Frontal cortex (tissue), 4 donors: ENCODE measurements around the gene ROR2. TPM values are rescaled to one million over a fixed set of nuclear protein-coding genes. Genes with fewer than 3 reads are reported as not detected.
A peak's percentile ranks its signal among the peaks of the same experiment; 100 is the strongest.

ENCODE experiments used
- DNase-seq, 2 donors: peaks; one replicate each; pipeline ENCODE4 v3.0.0; 2012; ENCODE audit warnings: low spot score in 2 of 2
- FAIRE-seq: peaks from 2 replicates; lab custom pipeline; 2012; peaks lifted over from hg19 to GRCh38; lab: Jason Lieb, UNC
- total RNA-seq: library from RNA; depleted of rRNA; stranded (reverse); fragments of >200 nt; gene quantifications from one replicate; pipeline ENCODE4 v1.2.3, GENCODE V29; 2014
- donor health status: control.
- donor health status: control.
- donor health status: control.

ROR2 gene
- total RNA-seq, 1 donor from 2014 or later: 0.82 TPM

DNA sequence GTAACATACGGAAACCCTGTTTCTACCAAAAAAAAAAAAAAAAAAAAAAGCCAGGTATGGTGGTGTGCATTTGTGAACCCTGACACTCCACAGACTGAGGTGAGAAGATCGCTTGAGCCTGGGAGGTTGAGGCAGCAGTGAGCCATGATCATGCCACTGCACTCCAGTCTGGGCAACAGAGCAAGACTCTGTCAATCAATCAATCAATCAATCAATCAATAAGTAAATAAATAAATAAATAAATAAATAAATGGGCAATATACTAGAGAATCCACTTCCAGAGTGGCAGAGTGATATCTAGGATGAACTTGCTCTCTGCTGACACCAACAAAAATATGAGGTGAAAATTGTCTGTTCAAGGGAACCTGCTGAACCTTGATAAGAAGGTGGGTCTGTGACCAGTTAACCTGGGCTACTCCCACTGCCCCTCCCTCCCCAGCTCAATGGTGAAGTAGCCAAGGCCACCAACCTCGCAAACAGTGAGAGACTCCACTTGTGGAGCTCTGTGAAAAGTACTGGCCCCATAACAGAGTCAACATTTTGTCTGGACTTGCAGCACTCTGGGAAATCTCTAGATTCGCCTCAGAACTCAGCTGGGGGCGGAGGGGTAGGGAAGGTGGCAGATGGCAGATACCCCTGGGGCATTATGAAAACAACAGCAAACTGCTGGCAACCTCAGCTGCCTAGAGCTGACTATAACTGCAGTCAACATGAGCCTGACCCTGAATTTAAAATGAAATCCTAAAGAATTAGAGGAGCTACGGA, 163.7 kb downstream of the ROR2 start:
- FAIRE-seq (no peak), DNase-seq (no peak)

DNA sequence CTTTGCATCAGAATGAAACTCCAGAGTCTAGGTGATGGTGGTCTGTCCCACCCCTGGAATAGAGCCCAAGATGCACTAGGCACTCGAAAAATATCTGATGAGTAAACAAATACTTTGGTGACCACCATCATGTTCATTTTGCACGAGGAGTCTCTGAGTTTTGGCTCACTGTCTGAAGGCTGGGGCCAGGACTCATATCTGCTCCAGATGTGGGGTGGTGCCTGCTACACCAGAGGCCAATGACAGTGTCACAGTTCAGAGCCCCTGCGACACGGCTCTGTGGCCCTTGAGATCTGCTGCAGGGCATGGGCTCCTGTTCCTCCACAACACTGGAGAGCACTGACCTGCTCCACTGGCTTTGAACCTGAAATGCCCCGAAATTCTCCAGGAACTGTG, 164.6 kb downstream of the ROR2 start:
- DNase-seq (no peak), FAIRE-seq (no peak)

DNA sequence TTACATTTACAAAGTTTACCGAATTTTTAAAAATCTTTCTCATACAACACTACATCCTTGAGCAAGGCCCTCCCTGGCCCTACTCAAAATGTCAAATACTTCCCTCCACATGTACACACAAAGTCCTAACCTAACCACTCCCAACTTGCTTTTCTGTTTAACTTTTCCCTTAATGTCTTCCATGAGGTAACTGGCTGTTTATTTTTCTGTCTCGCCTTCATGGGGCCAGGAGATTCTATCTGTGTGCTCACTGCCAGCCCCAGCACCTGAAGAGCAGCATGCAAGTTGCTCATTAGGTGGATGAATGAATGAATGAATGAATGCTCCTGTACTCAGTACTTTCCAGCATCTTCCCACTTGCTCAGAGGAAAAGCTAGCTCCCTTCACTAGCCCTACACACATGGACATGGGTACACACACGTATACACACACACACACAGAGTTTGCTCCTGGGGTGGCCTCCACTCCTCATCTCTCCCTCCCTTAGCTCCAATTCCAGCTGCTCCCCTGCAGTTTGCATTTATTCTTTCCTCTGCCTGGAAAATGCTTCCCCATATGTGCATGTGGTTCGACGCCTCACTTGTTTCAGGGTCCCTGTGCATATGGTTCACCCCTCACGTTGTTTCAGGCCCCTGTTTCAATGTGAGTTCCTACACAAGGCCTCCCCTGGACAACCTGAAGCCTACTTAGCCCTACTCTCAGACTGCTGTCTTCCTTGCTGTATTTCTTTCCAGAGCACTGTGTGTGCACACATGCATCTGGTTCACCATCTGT, 165.2 kb downstream of the ROR2 start:
- no peak for FAIRE-seq
- DNase-seq: no peak

DNA sequence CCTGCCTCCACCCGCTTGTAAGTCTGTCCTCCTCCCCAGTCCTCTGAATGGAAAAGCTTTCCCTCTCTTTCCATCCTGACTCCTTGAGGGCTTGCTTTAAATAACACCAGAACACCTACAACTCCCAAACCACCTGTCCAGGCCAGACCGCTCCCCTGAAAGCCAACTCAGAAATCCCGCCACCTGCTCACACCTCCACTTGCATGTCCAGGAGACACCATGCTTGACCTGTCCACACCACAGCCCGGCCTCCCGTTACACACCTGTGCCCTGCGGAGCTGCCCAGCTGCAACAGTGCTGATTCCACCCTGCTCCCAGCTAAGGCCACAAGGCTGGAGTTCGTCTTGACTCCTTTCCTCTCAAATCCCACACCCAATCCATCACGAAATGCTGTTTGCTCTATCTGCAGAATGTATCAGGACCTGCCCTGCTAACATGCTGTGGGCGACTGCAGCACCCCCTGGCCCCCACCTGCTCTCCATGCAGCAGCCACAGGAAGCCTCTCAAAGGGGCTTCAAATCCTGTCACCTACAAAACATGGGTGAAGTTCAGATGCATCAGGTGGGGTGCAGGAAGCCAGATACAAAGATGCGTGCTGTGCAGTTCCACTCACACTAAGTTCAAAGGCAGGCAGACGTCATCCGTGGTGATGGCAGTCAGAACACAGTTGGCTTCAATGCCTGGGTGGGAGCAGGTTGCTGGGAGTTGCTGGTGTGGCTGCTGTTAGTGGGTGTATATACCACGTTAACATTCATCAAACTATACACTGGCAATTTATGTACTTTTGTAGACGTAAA, 166.0 kb downstream of the ROR2 start:
- no peak for DNase-seq
- no peak for FAIRE-seq

DNA sequence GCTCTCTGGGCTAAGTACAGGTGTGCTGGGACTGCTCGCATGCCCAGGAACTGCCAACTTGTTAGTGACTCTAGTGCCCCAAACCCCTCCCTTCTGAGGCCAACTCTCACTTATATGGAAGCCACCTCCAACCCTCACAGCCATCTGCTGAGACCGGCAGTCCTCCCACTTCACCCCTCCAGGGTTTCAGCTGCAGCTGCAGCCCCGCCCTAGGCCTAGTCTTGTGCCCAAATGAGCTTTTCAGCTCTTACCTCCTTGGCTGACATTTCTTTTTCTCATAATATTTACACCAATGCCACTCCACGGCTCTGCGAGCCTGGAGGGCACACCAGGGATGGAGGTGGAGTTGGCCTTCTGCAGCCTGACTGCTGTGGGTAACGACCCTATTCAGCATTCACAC, 166.6 kb downstream of the ROR2 start:
- FAIRE-seq: no peak
- no peak for DNase-seq

DNA sequence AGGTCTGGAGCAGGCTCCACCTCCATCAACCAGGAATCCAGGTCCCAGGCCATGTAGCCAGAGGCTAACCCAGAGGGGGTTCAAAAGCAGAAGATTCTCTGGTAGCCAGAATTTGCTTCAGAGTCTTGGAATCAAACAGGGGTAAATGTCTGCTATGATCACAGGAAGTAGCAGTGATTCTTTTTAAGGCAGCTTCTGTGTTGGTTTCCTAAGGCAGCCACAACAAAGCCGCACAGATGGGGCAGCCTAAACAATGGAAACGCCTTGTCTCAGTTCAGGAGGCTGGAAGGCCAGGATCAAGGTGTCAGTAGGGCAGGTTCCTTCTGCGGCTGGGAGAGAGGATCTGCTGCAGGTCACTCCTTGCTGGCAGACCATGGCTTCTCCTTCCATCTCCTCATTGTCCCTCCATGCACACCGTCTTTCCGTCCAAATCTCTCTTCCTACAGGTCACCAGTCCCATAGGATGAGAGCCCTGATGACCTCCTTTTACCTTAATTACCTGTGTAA, 167.3 kb downstream of the ROR2 start:
- no peak for DNase-seq
- FAIRE-seq: no peak

DNA sequence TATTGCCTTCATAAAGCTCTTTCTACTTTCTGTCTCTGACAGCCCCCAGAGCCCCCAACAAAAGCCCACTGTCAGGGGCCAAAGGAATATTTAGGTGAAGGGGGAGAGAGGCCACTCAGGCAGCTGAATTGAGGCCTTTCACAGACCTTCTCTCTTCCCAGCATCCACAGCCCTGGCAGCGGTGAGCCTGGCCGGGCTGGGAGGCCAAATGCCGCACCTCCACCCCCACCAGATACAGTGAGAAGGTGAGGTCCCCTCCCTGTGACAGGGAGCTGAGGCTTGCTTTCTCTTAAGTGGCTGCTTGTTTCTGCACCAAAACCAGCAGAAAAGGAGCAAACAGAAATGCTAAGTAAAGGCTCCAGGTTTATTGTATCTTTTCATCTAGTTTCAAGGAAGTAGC, 168.1 kb downstream of the ROR2 start:
- no peak for FAIRE-seq

DNA sequence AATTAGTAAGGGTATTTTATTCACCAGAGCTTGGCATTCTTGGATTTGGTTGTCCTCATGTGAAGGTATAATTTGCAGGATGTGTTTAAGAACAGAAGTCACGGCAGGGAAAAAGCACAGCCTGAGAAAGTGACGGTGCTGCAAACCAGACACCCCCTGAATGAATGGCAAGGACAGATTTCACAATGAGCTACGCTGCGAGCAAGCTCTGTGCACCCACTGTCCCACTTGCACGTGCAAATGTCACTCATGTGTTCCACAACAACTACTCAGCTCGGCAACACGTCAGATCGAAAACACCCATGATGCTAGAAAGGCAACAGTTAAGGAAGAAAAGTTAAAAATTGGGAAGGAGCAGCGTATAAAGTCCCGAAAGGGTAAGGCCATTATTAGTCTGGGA, 168.9 kb downstream of the ROR2 start:
- no peak for DNase-seq
- no peak for FAIRE-seq

More for the DNA sequence above, 168.1 kb downstream of the ROR2 start:
- no peak for DNase-seq

DNA sequence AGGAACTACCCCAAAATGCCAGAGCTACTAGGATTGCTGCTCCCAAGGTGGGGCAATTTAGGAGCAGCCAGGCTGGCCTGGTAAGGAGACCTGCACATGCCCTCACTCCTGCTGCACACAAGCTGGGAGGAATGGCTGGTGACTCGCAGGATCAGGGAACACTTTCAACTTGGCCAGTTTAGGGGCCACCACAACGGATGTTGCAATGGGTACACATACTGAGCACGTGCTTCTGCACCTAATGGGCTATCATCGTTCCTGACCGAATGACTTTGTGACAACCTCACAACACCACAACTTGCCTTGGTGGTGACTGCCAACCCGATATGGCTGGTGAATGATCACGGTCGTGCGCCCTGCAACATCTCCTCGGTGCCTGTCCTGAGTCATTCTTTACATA, 172.0 kb downstream of the ROR2 start:
- DNase-seq (no peak), FAIRE-seq (no peak)

DNA sequence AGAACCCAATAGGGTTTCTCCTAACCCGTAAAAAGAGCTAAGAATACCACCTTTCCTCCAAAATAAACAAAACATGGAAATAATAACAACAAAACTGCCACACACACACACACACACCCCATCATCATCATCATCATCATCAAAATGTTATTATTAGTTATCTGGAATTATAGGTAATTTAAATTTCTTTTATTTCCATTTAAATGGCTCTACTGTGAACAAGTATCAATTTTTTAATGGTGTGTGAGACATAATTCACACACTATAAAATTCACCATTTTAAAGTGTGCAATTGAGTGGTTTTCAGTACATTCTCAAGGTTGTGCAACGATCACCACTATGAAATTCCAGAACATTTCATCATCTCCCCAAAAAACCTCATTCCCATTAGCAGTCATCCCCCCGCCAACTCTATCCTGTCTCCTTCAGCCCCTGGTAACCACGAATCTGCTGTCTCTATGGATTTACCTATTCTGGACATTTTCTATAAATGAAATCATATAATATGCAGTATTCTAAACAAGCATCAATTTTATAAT, 172.7 kb downstream of the ROR2 start:
- DNase-seq (no peak), FAIRE-seq (no peak)

DNA sequence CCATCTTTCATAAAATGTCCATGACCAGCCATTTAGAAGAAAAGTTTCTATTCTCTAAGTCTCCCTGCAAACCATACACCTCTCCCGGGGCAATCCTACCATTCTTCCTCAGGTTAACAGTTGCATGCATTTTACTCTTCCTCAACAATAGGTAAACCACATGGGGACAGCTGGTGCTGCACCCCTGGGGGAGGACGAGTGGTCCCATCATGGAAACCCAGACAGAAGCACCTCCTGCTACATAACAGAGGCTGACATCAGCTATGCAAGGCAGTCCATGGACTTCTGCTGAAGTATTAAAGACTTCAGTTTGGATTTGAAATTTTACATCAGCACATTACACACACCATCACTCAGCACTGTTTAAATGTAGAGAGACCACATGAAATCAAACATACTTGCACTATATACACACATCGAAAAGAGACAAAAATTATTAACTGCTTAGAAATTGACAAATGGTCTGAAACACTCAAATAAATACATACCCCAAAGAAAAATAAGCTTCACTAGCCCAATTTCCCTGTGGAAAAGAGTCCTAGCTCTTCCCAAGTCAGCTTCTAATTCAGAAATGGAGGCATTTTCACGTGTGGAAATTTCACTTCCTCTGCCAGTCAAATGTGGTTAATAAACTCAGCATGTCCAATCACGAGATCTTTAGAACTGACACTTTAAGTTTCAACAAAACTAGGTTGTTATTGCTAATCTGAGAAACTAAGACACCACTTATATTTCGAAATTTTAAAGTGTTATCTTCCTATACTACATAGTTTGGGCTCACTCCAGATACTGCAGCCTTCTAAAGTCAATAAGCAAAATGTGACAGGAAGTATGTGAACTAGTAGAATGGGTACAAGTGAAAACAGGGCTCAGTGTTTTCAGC, 173.4 kb downstream of the ROR2 start:
- DNase-seq (no peak), FAIRE-seq (no peak)

DNA sequence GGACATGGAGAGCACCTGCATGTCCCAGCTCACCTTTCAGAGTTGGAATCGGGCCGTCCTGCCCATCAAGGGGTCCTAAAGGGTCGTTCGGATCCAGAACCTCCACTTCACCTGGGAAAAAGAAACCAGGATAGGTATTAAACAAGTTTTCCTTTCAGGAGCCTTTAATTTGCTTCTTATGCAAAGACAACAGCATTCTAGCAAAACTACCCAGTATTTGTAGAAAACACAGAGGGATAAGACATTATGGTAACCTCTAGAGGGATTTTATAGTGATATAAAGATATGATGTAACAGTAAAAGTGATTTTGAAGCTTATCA, 174.4 kb downstream of the ROR2 start:
- DNase-seq (no peak), FAIRE-seq (no peak)

DNA sequence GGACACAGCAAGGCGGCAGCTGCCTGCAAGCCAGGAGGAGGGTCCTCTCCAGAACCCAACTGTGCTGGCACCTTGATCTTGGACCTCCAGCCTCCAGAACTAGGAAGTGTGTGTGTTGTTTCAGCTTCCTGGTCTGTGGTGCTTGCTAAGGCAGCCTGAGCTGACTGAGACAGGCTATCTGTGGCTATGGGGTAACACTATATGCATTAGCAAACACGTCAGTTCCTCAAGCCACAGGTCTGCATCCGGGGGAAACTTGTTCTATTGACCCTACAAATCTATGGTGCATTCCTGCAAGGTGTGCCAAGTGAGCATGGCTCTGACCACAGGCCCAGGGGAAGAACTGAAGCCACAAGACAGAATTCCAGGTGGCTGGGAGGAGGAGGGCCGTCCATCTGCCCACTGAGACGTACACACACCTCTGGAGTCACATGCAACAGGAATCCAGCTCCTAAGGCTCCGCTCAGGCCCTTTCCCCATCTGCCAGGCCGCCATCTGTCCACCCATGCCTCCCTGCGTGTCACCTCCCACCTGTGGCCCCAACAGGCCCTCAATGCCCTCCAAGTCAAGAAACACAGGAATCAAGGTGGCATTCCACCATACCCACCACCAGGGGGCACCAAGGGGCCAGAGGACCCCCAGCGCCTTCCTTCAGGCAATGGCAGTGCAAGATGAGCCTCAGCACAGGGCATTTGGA, 174.9 kb downstream of the ROR2 start:
- FAIRE-seq: no peak
- DNase-seq: peak; percentile 17 to 57

DNA sequence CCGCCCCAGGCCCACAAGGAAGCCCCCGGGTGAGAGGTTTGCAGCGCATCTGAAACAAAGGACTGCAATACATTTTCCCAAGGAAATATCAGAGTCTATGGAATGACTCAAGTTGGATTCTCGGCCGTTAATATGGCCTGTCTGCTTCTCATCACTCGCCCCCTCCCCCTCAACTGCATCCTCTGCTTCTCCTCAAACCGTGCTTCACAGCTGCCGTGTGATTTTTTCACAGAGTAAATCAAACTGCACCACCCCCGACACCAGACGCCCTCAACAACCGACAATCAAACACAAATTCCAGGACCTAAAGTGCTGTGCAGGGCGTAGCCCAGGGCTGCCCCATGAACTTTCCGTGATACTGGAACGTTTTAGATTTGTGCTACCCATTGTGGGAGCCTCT, 176.9 kb downstream of the ROR2 start:
- FAIRE-seq (no peak), DNase-seq (no peak)

DNA sequence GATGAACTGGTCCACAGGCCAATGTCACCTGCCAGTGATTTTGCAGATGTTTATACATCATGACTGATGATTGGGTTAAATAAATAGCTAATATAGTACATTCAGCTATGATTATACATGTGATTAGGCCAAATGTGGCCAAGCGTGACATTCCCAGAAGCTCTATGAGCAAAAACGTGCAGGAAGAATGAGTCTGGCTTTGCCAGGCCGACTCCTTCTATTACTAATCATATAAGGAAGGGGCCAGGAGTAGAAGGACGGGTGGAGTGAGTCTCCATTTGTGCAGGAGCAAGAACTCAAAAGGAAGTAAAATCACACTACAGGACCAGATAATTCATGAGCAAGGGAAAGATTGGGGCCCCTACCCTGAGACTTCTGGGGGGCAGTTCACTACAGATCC, 178.2 kb downstream of the ROR2 start:
- DNase-seq (no peak), FAIRE-seq (no peak)

DNA sequence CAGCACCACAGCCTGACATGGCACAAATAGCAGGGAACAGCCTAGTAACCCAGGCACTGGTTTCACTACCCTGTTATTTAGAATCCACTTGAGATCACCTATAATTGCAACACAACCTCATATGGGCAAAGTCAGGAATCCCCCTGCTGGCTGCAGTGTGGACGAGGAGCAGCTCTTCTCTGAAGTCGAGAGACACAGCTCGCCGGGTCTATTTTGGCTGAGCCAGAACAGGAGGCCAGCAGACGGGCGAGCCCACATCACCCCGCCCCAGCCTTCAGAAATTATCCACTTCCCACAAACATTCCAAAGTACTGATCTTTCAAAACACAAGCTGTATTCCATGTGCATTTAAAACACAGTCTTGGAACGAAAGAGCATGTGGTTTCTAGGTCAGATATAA, 179.0 kb downstream of the ROR2 start:
- DNase-seq (no peak), FAIRE-seq (no peak)

DNA sequence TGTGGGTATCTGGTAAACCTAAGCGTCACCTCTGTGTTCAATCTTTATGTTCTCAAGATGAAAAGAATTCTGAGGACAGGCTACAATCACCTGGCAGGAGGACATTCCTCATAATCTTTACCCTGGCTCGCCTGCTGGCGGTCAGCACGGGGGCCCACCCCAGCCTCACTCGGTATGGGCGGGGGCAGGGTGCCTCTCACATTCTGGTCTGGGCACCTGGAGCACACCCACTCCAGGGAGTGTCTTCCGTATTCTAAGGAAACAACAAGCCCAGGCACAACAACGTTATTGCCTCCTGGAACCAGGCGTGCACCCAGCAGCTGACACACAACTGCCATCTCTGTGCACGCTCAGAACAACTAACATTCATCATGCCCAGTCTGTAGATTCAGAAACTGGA, 179.8 kb downstream of the ROR2 start:
- DNase-seq: no peak
- FAIRE-seq: no peak

DNA sequence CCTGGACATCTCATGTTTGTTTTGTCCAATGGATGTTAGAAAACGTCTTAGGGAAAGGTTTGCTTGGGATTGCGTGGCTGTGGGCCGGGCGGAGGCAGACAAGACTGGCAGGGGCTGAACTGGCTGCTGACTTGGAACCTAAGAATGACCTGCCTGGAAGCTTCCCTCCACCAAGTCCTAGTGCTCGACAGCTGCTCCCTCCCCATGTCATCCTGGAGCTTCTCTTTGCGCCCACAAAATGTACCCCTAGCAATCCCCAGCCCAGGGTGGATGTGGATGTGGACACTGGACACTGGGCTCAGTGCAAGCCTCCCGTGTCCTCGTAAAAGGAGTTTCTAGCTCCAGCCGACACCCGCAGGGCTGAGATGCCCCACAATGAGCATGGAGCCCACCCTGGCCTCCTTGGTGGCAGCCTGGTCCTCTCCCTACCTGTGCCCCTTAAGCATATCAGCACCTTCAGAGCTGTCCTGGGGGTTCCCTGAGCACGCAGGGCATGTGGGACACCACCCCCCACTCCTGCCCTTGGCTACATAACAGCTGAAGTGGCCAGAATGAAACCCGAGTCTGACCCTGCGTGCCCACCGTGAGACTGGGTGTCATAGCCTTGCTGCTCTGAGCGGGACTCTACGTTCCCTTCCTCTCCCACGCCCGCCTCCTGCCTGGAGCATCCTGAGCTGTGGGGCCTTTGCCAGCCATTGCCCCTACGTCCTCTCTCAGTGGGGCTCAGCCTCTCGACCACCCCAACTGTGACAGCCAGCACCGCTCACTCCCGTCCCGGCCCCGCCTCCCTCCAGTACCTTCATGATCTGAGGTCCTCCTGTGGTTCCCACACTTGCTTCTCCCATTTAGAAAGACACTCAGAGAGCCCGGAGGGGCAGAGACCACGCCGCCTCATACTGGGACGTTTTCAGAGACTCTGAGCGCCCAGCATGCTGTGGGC, 180.8 kb downstream of the ROR2 start:
- no peak for FAIRE-seq
- no peak for DNase-seq
